ENCODE data around the gene S100A10. TPM values are rescaled to one million over a fixed set of nuclear protein-coding genes. Genes with fewer than 3 reads are reported as not detected.

The S100A10 gene
- total and polyA plus RNA-seq, 4 donors, result 7.0 to 99.5 (median 35.4) TPM

DNA sequence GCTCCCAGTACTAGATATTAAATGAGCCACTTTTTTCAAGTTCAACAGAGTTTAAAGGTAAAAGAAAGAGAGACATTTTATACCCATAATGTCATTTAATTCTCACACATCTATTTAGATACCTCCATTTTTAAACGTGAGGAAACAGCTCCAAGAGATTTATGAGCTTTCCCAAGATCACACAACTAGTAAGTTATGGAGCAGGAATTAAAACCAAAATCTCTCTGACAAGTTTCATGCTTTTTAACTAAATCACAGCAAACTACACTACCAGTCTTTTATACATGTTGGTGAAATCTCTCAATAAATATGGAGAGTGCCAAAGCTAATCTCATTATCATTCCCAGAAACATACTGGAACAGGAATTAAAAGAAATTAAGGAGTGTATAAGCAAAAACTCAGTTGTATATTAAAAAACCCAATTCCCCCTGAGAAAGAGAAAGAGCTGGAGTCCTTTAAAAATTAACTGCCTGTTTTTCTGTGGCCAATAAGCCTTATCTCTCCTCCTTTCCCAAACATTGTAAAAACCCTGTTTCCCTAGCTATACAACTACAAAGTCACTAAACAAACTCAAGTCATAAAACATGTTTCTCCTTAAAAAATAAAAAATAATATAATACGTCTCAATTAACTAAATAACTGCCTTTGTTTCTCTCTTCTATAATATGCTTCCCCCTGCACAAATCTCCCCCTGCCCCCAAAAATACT is 57.6 kb downstream of the S100A10 start (continued):
- no peak for TF ChIP-seq CTCF (IDR thresholded peaks at IDR 0.05; ENCODE audit: low read depth, low read length, missing input control)
- TF ChIP-seq TAF1 (conservative IDR thresholded peaks at IDR 0.05), result no peak

DNA sequence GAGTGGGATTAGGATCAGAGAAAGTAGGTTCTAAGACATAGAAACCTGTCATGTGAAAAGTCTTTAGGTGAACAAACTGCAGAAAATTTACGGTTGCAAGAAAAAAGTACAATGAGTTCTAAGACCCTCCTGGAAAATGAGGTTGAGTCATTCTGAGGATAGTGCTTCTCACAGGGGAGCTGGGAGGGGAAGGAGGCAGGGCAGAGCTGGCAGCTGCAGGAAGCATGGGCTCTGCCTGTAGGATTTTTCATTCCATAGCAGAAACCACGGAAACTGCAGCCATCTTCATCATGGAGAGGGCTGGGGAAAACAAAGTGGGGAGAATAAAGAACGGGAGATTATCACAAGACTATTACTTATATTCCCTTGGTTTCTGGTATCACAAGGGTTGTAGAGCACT is 58.5 kb downstream of the S100A10 start:
- DNase-seq (ENCODE audit: low spot score), result no peak
- Histone ChIP-seq H3K36me3 (ENCODE audit: control insufficient read depth in 4 of 4, insufficient read depth in 3 of 4, low read depth in 1 of 4, low read length in 3 of 4) (no peaks in the 10 kb centered on the region), H3K27ac (ENCODE audit: low read depth in 1 of 2, low read length in 2 of 2) (no peak overlapping the region), H3K9me3 (ENCODE audit: control insufficient read depth in 4 of 4, low read length in 3 of 4) (no peaks in the 10 kb centered on the region), H3K27me3 (ENCODE audit: control insufficient read depth in 4 of 4, insufficient read depth in 4 of 4, low read length in 3 of 4) (no peaks in the 10 kb centered on the region), H3K4me1 (ENCODE audit: control insufficient read depth in 4 of 4, insufficient read depth in 4 of 4, low read length in 3 of 4) (peaks cover 0 to 7% (median 2%) of the 10 kb centered on the region in 4 donors), H3K9ac (ENCODE audit: low read depth in 1 of 2, low read length in 2 of 2) (no peak overlapping the region), H3K4me3 (ENCODE audit: low read depth in 1 of 3, low read length in 3 of 3) (no peak overlapping the region)
- WGBS, result 82% methylated on average over 3 of the region's 3 CpGs
- no peak for TF ChIP-seq FOXA2 (IDR thresholded peaks at IDR 0.05)
- no peak for TF ChIP-seq TAF1 (conservative IDR thresholded peaks at IDR 0.05)
- TF ChIP-seq, protein P1, sequence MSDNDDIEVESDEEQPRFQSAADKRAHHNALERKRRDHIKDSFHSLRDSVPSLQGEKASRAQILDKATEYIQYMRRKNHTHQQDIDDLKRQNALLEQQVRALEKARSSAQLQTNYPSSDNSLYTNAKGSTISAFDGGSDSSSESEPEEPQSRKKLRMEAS (IDR thresholded peaks at IDR 0.05), result no peak
- no peak for TF ChIP-seq FOXA1 (IDR thresholded peaks at IDR 0.05)
- no peak for TF ChIP-seq REST (IDR thresholded peaks at IDR 0.05)
- no peak for TF ChIP-seq HNF4A (conservative IDR thresholded peaks at IDR 0.05)
- TF ChIP-seq ATF3 (IDR thresholded peaks at IDR 0.05), result no peak
- TF ChIP-seq RXRA (IDR thresholded peaks at IDR 0.05), result no peak
- TF ChIP-seq RAD21 (IDR thresholded peaks at IDR 0.05), result no peak
- no peak for TF ChIP-seq NR2F2 (IDR thresholded peaks at IDR 0.05)
- TF ChIP-seq SP1 (IDR thresholded peaks at IDR 0.05), result no peak
- no peak for TF ChIP-seq YY1 (IDR thresholded peaks at IDR 0.05)
- no peak for TF ChIP-seq EGR1 (IDR thresholded peaks at IDR 0.05; ENCODE audit: low read depth in 2 of 2)
- no peak for TF ChIP-seq GABPA (IDR thresholded peaks at IDR 0.05 in 1 of 2, conservative IDR thresholded peaks at IDR 0.05 in 1 of 2)
- no peak for TF ChIP-seq CTCF (IDR thresholded peaks at IDR 0.05; ENCODE audit: low read depth, low read length, missing input control)
- TF ChIP-seq ZBTB33 (IDR thresholded peaks at IDR 0.05), result no peak
- TF ChIP-seq JUND (IDR thresholded peaks at IDR 0.05), result no peak
- no peak for TF ChIP-seq HNF4G (IDR thresholded peaks at IDR 0.05)
